Cardiac muscle cell (in vitro differentiated cells and primary cell): Measurements from ENCODE around the gene RPL7A. TPM values are rescaled to one million over a fixed set of nuclear protein-coding genes. Genes with fewer than 3 reads are reported as not detected.
"Not testable (repeated sequence)": the region's sequence is repeated elsewhere in the genome, so short reads cannot be mapped to it uniquely, and the experiment has no call there.

ENCODE experiments used
- DNase-seq, 2 donors: peaks; one replicate each; pipeline versions ENCODE4 v3.0.0 to v3.0.0-alpha.2; 2010 to 2017; ENCODE audit warnings: low read depth in 1 of 2, low spot score in 1 of 2
- H3K27ac ChIP-seq: fragments of 200-600 bp; sonication (generic); 2 replicates; pipeline ENCODE4 v1.5.1; 2016
- H3K27me3 ChIP-seq: fragments of 200-600 bp; sonication (generic); 2 replicates; pipeline ENCODE4 v1.6.0; 2016; ENCODE audit warnings: control low read depth
- H3K36me3 ChIP-seq: fragments of 200-600 bp; sonication (generic); 2 replicates; pipeline ENCODE4 v1.5.1; 2016; ENCODE audit warnings: control low read depth
- H3K4me1 ChIP-seq: fragments of 200-600 bp; sonication (generic); 2 replicates; pipeline ENCODE4 v1.8.1; 2017; ENCODE audit warnings: low read depth, mild to moderate bottlenecking, mixed run types
- H3K4me3 ChIP-seq: fragments of 200-600 bp; sonication (generic); 2 replicates; pipeline ENCODE4 v1.5.1; 2016; ENCODE audit warnings: mild to moderate bottlenecking
- H3K9me3 ChIP-seq: fragments of 200-600 bp; sonication (generic); 2 replicates; pipeline ENCODE4 v1.5.1; 2017; ENCODE audit warnings: low read depth, mild to moderate bottlenecking, control low read depth
- CTCF ChIP-seq: IDR thresholded peaks from 2 replicates; pipeline ENCODE4 v1.5.1; 2012; ENCODE audit warnings: low read depth, mild to moderate bottlenecking, low read length
- polyA plus RNA-seq: library from polyadenylated mRNA; unstranded; fragments of >200 nt; fragmentation: Nextera tagmentation; extraction: Ambion mirVana; gene quantifications from 2 replicates; pipeline ENCODE4 v1.2.1, GENCODE V29; 2016
- total RNA-seq: library from RNA; depleted of rRNA; stranded (reverse); fragments of >200 nt; gene quantifications from 2 replicates; pipeline ENCODE4 v1.2.3, GENCODE V29; 2016

RPL7A gene
- total and polyA plus RNA-seq, 2 experiments from 2014 or later = 404 to 2,233 TPM

DNA sequence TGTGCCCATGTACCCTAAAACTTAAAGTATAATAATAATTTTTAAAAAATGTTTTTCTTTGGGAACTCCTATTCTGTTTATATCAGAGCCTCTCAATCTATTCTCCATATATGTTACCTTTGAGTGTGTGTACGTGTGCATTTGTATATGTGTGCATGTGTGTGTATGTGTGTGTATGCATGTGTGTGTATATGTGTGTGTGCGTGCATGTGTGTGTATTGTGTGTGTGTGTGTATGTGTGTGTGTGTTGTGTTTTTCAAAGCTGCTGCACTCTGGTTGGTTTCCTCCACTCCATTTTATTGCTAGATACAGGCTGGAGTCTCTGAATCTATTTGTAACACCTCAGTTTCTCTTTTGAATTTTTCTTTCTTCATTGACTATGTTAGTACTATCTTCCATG lies 32.0 kb upstream of the RPL7A start:
- no peaks in the 10 kb centered on the region for H3K36me3 ChIP-seq
- no peaks in the 10 kb centered on the region for H3K4me1 ChIP-seq
- H3K27me3 ChIP-seq = no peaks in the 10 kb centered on the region
- no peak for DNase-seq
- TF ChIP-seq CTCF = no peak
- H3K9me3 ChIP-seq = no peaks in the 10 kb centered on the region
- no peak overlapping the region for H3K27ac ChIP-seq
- H3K4me3 ChIP-seq = no peak overlapping the region

- not testable (repeated sequence) for H3K4me3 ChIP-seq, H3K9me3 ChIP-seq, H3K27ac ChIP-seq, H3K4me1 ChIP-seq, DNase-seq, H3K27me3 ChIP-seq, H3K36me3 ChIP-seq
These were observed 30.5 kb upstream of the RPL7A start for GRCh38 chr9:133317551-133317950.

GRCh38 chr9:133320421-133320881 lies 27.6 kb upstream of the RPL7A start:
- Histone ChIP-seq H3K27ac (no peak overlapping the region), H3K4me3 (no peak overlapping the region), H3K9me3 (no peaks in the 10 kb centered on the region), H3K27me3 (no peaks in the 10 kb centered on the region), H3K36me3 (no peaks in the 10 kb centered on the region), H3K4me1 (no peaks in the 10 kb centered on the region)
- DNase-seq = no peak
- no peak for TF ChIP-seq CTCF

DNA sequence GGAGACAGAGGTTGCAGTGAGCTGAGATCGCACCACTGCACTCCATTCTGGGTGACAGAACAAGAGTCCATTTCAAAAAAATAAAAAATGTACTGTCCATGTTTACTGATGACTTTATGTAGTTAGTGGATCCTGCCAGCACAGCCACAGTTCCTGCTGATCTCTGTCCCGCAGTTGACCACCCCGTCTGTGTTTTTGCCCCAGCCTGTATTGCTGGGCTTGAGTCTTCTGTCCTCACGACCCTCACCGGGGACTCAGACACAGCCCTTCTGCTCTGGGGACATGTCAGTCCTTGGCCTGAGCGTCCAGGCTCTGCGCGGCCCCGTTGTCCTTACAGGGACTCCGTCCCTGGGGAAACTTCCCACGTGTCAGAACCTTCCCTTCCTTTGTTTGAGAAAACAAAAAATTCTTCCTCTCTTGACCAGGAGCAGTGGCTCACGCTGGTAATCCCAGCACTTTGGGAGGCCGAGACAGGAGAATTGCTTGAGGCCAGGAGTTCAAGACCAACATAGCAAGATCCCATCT lies 26.5 kb upstream of the RPL7A start:
- no peak for TF ChIP-seq CTCF
- Histone ChIP-seq H3K36me3 (no peaks in the 10 kb centered on the region), H3K4me1 (no peaks in the 10 kb centered on the region), H3K27ac (no peak overlapping the region), H3K9me3 (no peaks in the 10 kb centered on the region), H3K4me3 (no peak overlapping the region), H3K27me3 (no peaks in the 10 kb centered on the region)
- DNase-seq = no peak

GRCh38 chr9:133322701-133323100 lies 25.3 kb upstream of the RPL7A start:
- Histone ChIP-seq H3K9me3 (no peaks in the 10 kb centered on the region), H3K4me1 (no peaks in the 10 kb centered on the region), H3K27me3 (no peaks in the 10 kb centered on the region), H3K4me3 (no peak overlapping the region), H3K27ac (no peak overlapping the region), H3K36me3 (no peaks in the 10 kb centered on the region)
- no peak for DNase-seq
- no peak for TF ChIP-seq CTCF

GRCh38 chr9:133323211-133323610 lies 24.8 kb upstream of the RPL7A start:
- DNase-seq = no peak
- Histone ChIP-seq H3K27ac (no peak overlapping the region), H3K36me3 (no peaks in the 10 kb centered on the region), H3K9me3 (no peaks in the 10 kb centered on the region), H3K27me3 (no peaks in the 10 kb centered on the region), H3K4me1 (no peaks in the 10 kb centered on the region), H3K4me3 (no peak overlapping the region)
- no peak for TF ChIP-seq CTCF
